ENCODE results near the gene FAM50B.

The FAM50B gene

DNA sequence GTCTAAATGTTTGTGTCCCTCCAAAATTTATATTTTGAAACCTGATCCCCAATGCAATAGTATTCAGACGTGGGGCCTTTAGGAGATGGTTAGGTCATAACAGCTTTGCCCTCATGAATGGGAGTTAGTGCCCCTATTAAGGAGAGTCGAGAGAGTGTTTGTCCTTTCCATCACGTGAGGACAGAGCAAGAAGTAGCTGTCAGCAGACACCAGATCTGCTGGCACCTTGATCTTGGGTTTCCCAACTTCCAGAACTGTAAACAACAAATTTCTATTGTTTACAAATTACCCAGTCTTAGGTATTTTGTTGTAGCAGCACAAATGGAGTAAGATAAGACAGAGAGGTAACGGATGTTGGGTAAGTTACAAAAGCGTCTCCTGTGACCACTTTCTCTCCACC, 46.6 kb downstream of the FAM50B start:
- DNase-seq, result no peak

DNA sequence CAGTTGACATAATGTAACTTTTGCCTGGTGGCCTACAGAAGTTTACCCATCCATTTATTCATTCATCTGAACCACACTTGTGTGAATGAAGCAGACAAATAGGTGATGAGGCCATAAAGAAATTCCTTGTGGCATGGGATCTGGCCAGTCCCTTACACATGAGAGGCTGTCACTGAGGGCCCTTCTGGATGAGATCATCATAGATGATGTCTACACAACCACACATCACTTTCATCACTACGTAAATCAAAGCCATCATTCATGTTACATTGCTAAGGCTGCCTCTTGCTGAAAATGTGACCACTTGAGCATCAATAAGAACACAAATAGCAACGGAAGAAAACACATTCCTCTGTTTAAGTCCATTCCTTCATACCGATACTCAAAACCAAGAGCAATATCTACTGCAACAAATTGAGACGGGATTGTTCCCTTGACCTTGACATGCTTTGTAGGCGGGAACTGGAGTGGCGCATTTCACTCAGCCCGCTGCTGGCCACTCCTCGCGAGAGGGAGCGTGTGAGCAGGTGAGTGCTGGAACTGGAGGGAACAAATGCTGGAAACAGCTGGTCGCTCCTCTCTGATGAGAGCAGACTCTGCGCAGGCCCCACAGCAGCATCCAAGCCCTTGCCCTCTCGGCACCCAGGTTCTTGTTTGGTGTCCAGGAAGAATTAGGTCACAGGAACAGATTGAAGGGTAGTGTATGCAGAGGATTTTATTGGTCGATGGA, 49.3 kb downstream of the FAM50B start:
- DNase-seq, result peak; percentile 35

DNA sequence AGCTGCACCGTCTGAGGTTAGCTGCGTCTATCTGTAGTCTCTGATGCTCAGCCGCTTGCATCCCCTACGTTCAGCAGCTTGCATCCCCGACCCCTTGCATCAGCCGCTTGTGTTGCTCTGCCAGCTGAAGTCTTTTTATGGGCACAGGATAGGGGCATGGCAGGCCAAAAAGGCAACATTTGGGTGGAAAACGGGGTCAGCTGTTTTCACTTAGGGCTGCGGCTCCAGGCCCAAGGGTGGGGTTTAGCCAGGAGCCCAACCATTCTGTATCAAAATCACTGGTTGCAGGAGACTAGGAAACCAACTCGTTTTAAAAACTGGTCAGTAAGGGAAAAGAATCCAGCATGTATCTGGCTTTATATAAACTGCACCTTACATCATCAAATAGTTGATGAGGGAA, 49.9 kb downstream of the FAM50B start:
- no peak for DNase-seq

DNA sequence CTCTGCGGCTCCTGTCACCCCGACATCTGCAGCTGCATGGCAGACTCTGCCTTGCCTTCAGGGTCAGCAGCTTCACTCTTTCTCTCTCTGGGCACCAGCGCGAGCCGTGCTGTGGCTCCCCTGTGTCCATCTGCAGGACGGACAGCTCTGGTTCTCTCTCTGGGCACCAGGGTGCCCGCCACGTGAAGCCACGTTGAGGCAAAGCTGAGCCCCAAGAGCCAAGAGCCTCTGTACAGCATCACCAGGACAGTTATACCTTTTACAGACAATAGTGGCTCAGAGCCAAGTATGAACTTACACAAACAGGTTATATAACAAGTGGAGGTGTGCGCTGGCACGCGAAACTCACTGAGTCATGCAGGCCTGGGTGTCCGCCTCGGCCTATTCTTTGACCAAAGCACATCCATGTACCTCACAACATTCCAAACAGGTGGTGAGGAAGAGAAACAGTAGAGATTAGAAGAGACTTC, 50.8 kb downstream of the FAM50B start:
- no peak for DNase-seq
